ENCODE measurements around the gene LGI4.
A peak's percentile ranks its signal among the peaks of the same experiment; 100 is the strongest.
"Not testable (repeated sequence)": the region's sequence is repeated elsewhere in the genome, so short reads cannot be mapped to it uniquely, and the experiment has no call there.

The LGI4 gene

DNA sequence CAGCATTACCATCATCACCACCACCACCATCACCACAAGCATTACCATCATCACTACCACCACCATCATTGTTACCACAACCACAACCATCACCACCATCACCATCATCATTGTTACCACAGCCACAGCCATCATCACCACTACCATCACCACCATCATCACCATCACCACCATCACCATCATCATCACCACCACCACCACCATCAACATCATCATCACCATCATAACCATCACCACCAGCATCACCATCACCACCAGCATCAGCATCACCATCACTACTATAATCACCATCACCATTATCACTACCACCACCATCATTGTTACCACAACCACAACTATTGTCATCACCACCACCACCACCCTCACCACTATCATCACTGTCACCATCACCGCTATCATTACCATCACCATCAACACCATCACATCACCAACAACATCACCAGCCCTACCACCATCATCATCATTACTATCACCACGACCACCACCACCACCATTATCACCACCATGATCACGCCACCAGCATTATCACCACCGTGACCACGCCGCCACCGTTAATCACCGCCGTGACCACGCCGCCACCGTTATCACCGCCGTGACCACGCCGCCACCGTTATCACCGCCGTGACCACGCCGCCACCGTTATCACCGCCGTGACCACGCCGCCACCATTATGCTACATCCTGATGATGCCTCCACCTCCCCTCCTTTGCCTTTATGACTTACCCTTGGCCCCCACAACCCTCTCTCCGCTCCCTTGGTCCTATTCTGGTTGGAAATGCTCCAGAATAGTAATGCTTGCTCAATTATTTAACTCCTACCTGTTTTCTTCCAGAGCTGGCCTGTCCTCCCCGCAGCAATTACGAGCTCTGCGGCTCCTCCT, 29.2 kb downstream of the LGI4 start:
- DNase-seq (ENCODE audit: low spot score): no peak

DNA sequence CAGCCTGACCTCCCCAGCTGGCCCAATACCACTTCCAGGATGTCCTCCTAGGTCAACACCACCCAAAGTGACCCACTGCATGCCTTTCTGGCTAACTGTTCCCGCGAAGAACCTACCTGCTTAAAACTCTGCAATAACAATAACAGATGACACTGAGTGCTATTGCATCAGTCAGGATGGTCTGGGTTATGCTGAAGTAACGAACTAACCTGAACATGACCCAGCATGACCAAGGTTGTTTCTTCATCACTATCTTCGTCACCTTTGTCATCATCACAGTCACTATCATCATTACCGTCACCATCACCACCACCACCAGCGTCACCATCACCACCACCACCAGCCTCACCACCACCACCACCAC, 29.8 kb downstream of the LGI4 start:
- DNase-seq (ENCODE audit: low spot score): no peak

DNA sequence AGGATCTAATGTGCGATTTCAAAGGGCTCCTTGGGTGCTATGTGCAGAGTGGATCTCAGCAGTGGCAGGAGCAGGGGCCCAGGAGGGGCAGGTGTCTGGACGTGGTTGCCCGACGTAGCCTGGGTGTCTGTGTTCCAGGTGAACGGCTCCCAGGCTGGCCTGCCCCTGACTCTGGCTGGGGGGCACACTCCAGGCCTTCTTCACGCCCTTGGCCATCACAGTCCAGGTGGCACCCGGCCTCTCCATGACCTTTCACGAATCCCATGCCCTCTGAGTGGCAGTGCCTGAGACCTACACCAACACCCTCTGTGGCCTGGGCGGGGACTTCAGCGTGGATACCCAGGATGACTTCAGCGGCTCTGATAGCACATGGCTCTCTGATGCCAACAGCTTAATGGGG, 30.5 kb downstream of the LGI4 start:
- DNase-seq (ENCODE audit: low spot score): no peak

DNA sequence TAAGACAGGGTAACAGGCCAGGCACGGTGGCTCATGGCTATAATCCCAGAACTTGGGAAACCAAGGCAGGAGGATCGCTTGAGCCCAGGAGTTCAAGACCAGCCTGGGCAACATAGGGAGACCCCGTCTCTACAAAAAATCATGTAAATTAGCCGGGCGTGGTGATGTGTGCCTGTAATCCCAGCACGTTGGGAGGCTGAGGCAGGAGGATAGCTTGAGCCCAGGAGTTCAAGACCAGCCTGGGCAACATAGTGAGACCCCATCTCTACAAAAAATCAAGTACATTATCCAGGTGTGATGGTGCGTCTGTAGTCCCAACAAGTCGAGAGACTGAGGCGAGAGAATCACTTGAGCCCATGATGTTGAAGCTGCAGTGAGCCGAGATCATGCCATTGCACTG, 31.2 kb downstream of the LGI4 start:
- DNase-seq (ENCODE audit: low spot score): not testable (repeated sequence)

DNA sequence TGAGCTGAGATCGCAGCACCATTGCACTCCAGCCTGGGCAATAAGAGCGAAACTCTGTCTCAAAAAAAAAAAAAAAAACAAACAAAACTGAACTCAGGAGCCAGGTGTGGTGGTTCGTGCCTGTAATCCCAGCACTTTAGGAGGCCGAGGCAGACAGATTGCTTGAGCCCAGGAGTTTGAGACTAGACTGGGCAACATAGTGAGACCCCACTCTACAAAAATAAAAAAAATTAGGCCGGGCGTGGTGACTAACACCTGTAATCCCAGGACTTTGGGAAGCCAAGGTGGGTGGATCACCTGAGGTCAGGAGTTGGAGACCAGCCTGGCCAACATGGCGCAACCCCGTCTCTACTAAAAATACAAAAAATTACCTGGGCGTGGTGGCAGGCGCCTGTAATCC, 32.9 kb downstream of the LGI4 start:
- DNase-seq (ENCODE audit: low spot score): not testable (repeated sequence)

DNA sequence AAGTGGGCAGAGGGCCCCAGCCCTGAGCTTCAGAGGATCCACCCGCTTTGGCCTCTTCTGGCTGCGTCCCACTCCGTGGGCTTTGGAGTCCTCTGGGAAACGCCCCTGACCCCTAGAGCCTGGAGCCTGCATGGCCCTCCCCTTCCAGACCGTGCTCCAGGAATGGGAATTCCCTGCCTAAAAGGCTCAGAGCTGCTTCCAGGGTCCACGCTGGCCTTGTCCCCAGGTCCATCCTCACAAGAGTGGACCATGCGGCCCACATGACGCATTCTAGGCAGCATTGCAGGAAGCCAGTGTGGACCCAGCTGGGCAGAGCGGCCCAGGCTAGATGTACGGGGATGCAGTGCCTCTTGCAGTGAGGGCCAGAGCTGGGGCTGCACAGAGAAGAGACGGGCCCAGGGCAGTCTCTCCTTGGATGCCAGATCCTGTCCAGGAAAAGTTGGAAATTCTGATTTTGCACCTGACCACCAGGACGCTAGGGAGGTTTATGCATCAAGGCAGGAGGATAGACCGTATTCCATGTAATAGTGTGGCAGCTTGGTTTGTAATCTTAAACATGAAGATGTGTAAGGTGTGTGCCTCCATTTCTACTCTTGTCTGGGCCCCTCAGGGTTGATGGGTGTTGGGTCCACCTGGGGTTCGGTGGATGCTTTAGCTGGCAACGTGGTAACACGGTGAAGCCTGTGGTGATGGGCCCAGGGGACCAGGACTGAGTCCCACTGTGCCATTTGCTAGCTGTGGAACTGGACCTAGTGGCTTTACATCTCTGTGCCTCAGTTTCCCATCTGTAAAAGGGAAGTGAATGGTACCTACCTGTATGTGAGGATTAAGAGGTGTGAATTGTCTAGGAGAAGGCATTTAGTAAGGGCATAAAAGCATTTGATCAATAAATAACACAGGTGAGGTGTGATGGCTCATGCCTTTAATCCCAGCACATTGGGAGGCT, 34.0 kb downstream of the LGI4 start:
- DNase-seq (ENCODE audit: low spot score): no peak

DNA sequence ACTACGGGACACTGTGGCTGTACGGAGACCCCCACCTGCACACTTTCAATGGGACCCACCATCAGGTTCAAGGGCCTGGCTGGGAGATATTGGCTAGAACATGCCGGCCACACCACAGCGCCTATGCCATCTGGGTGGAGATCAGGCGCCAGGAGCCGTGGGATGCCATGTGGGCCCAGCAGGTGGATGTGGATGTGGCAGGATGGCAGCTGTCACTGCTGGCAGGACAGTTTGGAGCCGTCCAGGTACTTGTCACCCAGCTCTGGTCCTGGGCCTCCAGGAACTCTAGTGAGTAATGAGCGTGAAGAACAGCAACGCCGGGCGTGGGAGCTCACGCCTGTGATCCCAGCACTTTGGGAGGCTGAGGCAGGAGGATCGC, 35.0 kb downstream of the LGI4 start:
- no peak for DNase-seq (ENCODE audit: low spot score)

DNA sequence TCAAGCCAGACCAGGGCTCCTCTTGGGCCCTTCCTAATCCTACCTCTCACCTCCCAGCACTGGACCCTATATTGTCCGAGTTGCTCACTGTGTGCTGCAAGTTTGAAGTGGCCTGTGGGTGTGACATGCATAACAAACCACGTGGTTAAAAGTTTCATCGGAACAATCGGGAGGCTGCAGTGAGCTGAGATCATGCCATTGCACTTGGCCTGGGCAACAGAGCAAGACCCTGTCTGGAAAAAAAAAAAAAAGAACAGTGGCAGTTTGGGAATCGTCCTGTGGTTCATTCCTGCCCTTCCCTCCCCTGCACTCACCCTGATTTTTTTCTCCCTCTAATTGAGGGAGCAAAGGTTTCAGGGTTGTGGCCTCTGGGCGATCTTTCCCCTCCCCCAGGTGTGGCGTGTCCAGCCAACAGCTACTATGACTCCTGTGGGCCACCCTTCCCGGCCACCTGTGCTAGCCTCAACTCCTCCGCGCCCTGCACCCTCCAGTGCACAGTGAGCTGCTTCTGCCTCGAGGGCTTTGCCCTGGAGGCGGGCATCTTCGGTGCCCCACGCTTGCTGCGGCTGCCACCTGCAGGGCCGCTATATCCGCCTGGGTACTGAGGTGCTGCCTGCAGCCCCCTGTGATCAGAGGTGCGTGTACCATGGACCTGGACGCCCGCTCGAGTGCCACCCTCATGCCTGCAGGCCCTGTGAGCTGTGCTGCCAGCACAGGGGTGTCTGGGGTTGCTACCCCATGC, 35.5 kb downstream of the LGI4 start:
- no peak for DNase-seq (ENCODE audit: low spot score)

DNA sequence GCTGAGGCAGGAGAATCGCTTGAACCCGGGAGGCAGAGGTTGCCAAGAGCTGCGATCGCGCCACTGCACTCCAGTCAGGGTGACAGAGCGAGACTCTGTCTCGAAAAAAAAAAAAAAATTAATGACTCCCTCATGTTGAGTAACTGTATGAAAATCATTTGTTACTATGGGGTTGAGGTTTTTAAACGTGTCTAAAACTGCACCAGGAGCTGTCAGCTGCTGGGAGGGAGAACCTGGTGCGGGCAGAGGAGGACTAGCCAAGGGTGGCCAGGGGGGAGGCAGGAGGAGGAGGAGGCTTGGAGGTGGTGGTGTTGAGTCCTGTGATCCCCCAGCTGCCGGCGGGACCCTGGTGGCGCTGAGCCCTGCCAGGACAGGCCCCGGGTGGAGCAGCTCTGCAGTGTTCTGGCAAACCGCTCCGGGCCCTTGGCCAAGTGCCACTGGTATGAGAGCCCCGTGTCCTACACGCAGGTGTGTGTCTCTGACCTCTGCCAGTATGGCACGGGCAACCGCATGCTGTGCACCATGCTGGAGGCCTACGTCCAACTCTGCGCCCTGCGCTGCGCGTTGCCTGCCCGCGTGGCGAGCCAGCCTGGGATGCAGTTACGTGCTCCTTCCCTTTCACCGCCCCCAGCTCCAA, 36.3 kb downstream of the LGI4 start:
- no peak for DNase-seq (ENCODE audit: low spot score)

DNA sequence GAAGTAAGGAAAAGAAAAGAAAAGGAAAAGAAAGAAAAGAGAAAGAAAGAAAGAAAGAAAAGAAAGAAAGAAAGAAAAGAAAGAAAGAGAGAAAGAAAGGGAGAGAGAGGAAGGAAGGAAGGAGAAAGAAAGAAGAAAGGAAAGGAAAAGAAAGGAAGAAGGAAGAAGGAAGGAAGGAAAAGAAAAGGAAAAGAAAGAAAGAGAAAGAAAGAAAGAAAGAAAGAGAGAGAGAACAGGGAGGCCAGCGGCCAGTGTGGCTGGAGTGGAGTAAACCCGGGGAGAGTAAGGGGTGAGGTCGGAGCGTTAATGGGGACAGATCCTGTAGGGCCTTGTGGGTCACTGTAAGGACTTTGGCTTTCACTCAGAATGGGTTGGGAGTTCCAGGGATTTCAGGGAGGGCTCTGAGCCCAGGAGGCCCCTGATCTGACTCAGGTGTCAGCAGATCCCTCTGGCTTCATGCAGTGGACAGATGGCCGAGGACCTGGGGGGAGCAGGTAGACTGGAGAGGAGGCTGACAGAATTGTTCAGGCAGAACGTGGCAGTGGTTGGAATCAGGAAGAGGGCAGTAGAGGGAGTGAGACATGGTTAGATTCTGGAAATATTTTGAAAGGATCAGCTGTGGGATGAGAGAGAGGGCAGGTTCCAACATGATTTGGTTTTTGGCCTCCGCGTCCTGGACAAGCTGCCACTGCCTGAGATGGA, 39.0 kb downstream of the LGI4 start:
- DNase-seq (ENCODE audit: low spot score): no peak

DNA sequence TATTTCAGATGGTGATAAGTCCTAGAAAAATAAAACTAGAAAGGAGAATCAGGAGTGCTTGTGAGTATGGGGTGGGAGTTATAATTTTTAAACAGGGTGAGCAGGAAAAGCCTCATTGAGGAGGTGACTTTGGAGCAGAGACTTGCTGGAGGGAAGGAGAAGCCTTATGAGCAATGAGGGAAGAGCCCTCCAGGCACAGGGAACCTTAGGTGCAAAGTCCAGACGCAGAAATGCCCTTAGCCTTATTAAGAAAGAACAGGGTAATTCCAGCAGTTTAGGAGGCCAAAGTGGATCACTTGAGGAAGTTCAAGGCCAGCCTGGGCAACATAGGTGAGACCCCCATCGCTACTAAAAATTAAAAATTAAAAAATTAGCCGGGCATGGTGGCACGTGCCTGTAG, 40.2 kb downstream of the LGI4 start:
- no peak for DNase-seq (ENCODE audit: low spot score)

DNA sequence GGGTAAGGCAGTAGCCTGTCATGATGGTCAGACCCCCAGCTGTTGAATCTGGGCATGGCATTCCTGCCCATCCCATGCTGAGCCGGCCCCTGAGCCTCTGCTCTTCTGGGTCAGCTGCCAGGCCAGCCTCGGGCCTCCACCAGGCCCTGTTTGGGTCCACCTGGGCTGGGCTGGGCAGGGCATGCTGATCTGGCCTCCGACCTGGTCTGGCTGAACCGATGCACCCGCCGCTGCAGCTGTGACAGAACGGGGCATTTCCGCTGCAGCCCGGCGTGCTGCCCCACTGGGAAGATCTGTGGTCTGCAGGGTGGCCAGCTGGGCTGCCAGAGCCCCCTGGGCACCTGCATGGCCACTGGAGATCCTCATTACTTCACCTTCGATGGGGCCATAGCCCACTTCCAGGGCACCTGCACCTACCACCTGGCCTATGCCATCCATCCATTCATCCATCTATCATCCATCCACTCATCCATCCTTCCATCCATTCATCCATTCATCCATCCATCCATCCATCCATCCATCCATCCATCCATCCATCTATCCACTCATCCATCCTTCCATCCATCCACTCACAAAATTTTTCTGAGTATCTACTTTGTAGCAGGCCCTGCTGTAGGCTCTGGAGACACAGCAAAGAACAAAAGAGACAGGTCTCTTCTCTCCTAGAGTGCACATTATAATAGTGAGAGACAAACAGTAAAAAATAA, 40.8 kb downstream of the LGI4 start:
- no peak for DNase-seq (ENCODE audit: low spot score)

DNA sequence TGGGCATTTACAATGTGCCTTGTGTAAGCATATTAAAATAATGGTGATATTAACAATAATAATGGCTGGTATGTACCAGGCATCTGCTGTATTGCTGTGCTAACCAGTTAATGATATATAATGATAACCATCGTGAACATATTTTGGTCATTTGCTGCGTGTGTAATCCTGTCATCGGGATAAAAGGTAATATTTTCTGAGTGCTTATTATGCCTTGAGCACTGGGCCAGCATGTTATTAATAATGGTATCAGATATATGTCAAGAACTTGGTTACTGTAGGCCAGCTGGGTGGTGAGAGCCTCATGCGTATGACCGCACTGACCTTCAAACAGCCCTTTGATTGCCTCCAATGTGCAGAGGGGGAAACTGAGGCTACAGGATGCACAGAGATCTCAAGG, 41.4 kb downstream of the LGI4 start:
- no peak for DNase-seq (ENCODE audit: low spot score)

DNA sequence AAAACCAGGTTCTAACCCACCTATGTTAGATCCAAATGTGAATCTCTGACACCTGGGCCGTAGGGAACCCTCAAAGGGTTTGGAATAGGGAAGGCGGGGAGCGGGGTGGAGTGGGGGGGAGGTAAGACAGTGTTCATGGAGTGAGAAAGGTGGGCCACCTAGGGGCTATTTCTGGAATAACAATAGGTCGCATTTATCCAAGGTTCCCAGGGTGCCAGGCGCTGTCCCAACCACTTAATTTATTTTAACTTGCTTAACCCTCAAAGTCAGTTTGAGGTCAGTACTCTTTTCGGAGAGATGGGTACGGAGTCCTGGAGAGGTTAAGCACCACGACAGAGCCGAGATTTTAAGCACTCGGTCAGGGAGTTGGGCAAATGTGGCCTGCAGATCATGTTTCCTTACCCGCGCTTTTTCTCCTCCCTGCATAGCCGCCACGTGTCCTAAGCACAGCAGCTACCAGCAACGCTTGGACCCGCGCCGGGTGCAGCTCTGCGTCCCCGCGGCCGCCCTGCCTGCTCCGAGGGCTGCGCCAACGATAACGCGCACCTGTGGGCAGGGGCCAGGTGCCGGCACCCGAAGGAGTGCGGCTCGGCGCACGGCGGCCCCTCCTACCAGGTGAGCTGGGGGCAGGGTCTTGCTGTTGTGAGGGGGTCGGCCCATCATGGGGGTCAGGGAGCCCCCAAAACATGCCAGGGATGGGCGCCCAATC, 44.2 kb downstream of the LGI4 start:
- peak; percentile 48 for DNase-seq (ENCODE audit: low spot score)

DNA sequence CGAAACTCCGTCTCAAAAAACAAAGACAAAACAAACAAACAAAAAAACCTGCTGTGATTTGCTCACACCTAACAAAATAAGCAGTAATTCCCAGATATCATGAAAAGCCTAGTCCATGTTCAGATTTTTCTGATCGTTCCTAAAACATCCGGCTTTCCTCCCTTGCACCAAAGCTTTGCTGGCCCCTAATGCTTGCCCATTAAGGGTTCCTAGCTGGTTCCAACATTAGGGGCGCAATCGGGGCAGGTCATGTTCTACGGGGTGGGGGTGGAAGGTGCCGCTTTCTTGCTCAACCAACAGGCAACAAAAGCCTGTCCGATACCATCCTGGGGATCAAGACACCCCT, 44.7 kb downstream of the LGI4 start:
- DNase-seq (ENCODE audit: low spot score): no peak

DNA sequence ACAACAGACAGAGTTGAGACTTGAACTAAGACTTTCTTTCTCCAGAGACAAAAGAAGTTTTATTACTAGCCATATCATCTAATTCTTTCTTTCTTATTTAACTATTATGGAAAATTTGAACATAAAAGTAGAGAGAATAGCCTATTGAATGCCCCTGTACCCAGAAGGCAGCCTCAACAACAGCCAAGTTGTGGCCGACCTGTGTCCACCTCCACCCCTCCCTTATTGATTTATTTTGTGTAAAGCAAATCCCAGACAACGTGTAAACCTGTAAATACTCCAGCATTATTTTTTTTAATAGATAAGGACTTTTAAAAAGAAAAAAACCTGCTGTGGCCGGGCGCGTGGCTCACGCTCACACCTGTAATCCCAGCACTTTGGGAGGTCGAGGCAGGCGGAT, 45.3 kb downstream of the LGI4 start:
- DNase-seq (ENCODE audit: low spot score): no peak

DNA sequence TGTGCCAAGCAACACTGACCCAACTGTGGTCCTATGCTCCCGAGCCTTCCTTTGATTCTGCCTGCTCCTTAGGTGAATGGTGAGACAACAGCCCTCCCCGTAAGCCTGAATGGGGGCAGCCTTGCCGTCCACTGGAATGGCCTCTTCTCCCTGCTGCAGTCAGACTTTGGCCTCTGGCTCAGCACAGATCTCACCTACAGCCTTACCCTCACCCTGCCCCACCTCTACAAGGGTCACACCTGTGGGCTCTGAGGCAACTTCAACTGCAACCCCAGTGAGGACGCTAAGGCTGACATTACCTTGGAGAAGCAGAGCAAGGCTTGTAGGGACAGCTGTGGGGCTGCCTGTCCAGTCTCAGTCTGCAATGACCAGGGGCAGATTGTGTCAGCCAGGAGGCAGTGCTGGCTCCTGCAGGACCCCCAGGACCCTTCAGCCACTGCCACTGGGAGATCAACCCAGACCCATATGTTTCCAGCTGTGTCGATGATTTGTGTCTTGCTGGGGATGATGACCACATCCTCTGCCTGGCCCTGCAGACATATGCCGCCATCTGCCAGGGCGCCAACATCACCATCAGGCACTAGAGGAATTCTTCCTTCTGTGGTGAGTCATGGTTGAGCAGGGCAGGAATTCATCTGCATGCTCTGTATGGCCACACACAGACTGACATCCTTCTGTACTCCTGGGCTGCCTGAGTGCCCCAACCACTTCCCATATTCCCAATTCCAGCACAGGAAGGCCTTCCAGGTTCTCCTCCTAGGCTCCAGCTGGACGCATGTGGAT, 46.5 kb downstream of the LGI4 start:
- no peak for DNase-seq (ENCODE audit: low spot score)

DNA sequence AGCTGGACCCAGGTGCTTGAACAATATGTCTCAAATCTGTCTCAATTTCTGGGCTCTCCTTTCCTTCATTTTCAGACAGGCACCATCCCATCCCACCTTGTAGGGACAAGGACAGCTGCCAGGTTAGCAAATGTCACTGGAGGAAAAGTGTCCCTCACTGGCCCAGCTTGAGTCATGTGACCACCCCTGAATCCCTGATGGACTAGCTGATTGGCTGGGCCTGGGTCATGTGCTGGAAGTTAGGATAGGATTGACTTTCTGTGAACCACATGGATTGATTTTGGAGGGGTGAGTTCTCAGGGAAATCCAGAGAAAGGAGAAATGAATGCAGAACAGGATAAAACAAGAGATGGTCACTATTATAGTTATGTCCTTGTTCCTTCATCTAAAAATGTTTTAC, 47.5 kb downstream of the LGI4 start:
- no peak for DNase-seq (ENCODE audit: low spot score)

DNA sequence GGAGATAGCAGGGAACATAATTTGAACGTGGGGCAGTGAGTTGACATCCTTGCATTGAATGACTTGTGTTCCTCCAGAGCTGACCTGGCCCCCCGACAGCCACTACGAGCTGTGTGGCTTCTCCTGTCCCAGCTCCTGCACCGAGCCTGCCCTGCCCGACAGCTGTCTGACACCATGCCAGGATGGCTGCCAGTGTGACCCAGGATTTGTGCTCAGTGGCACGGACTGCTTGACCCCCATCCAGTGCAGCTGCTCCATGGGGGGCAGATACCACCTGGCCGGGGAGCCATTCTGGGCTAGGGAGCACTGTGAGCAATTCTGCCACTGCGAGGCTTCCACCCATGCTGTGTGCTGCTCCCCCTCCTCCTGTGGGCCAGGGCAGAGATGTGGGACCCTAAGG, 48.4 kb downstream of the LGI4 start:
- no peak for DNase-seq (ENCODE audit: low spot score)
